Spleen (tissue), 11 donors: ENCODE measurements around the gene AEBP2. TPM values are rescaled to one million over a fixed set of nuclear protein-coding genes. Genes with fewer than 3 reads are reported as not detected.

Experiments
- DNase-seq: peaks from one replicate; pipeline ENCODE4 v3.0.0-alpha.2; 2020
- H3K27ac ChIP-seq, 8 donors: fragments of 200-600 bp; sonication (generic) in 7 of 8; 1 replicate in 4 of 8; 2 replicates in 4 of 8; pipeline versions ENCODE4 v1.5.0 to v1.8.0; 2016 to 2021; ENCODE audit warnings: inconsistent platforms in 4 of 8, mild to moderate bottlenecking in 4 of 8, moderate library complexity in 1 of 8
- H3K27me3 ChIP-seq, 7 donors: fragments of 200-600 bp; sonication (generic) in 6 of 7; replicated peaks in 1 of 7; 1 replicate in 4 of 7; 2 replicates in 3 of 7; pipeline versions ENCODE4 v1.5.0 to v1.8.0; 2016 to 2021; ENCODE audit warnings: inconsistent platforms in 3 of 7, mild to moderate bottlenecking in 1 of 7
- H3K36me3 ChIP-seq, 6 donors: fragments of 200-600 bp; sonication (generic) in 5 of 6; 1 replicate in 4 of 6; 2 replicates in 2 of 6; pipeline versions ENCODE4 v1.5.0 to v1.8.0; 2016 to 2021; ENCODE audit warnings: inconsistent platforms in 2 of 6
- H3K4me1 ChIP-seq, 6 donors: fragments of 200-600 bp; sonication (generic) in 5 of 6; 1 replicate in 3 of 6; 2 replicates in 3 of 6; pipeline versions ENCODE4 v1.5.0 to v1.8.0; 2016 to 2021; ENCODE audit warnings: inconsistent platforms in 3 of 6
- H3K4me3 ChIP-seq, 8 donors: fragments of 200-600 bp; sonication (generic) in 7 of 8; 1 replicate in 4 of 8; 2 replicates in 4 of 8; pipeline versions ENCODE4 v1.5.0 to v1.8.0; 2016 to 2021; ENCODE audit warnings: inconsistent platforms in 4 of 8, mild to moderate bottlenecking in 4 of 8, moderate library complexity in 2 of 8
- H3K9me3 ChIP-seq, 8 donors: fragments of 200-600 bp; sonication (generic) in 7 of 8; 1 replicate in 4 of 8; 2 replicates in 4 of 8; pipeline versions ENCODE4 v1.5.0 to v1.8.0; 2016 to 2021; ENCODE audit warnings: inconsistent platforms in 4 of 8
- CTCF ChIP-seq, 11 experiments: fragments of 200-600 bp in 7 of 11; fragments of 450-650 bp in 4 of 11; sonication (generic) in 4 of 11; IDR thresholded peaks in 8 of 11; conservative IDR thresholded peaks in 3 of 11; 1 replicate in 7 of 11; 2 replicates in 4 of 11; pipeline versions ENCODE4 v1.4.0 to v1.8.0; 2016 to 2021; ENCODE audit warnings: antibody characterized with exemption in 11 of 11, inconsistent platforms in 4 of 11, mild to moderate bottlenecking in 1 of 11
- POLR2A ChIP-seq, 3 donors: fragments of 450-650 bp; IDR thresholded peaks; one replicate each; pipeline ENCODE4 v1.5.1; 2017; ENCODE audit warnings: antibody characterized with exemption in 3 of 3, mild to moderate bottlenecking in 1 of 3
- POLR2AphosphoS5 ChIP-seq, 3 donors: sonication (generic); formaldehyde crosslinking; IDR thresholded peaks; one replicate each; pipeline ENCODE4 v1.5.1; 2017; ENCODE audit warnings: antibody characterized with exemption in 3 of 3
- WGBS, 5 donors: extraction: QIAGEN DNeasy Blood & Tissue Kit in 3 of 5; methylation state at CpG; one replicate each; pipeline versions ENCODE4 v1.1.5 to v1.1.7; 2013 to 2018; 5-methylcytosine and 5-hydroxymethylcytosine counted together
- intact Hi-C: fragments of 100-400 bp; cut with DNase I; formaldehyde crosslinking; loops from one replicate; pipeline ENCODE4 v1.15.0; 2023; ENCODE audit warnings: low total_unique reads
- polyA plus RNA-seq, 3 donors: library from polyadenylated mRNA; stranded (reverse); fragments of 200-250 nt; gene quantifications; one replicate each; pipeline ENCODE4 v1.2.1, GENCODE V29; 2013
- total RNA-seq, 7 donors: library from RNA; depleted of rRNA in 3 of 7; stranded (reverse); fragments of >200 nt in 3 of 7; fragmentation: NEBNext Ultra II Directional in 4 of 7; extraction: Animal tissue kit (Norgen Biotek cat#: 25700) in 4 of 7; gene quantifications; one replicate each; pipeline versions ENCODE4 v1.1.0 to v1.2.1, GENCODE V29; 2016 to 2021
- donor health status: healthy with polysubstance abuse.
- donor health status: DM: no; HTN: no; CAD: no; lungs with moderate emphysema.
- donor health status: DM: no; HTN: no; CAD: no.
- donor health status: Bipolar disorder and iron deficiency.
- donor health status: healthy.
- donor health status: DM: no; HTN: no; CAD: no.
- donor health status: DM: yes; HTN: yes; CAD: no.

Gene AEBP2
- total and polyA plus RNA-seq, 10 donors: 11.4 to 53.4 (median 42.0) TPM

GRCh38 chr12:19545301-19545700 lies 106.0 kb downstream of the AEBP2 start:
- no peak for TF ChIP-seq POLR2A (IDR thresholded peaks at IDR 0.05)
- no peak for TF ChIP-seq POLR2AphosphoS5 (IDR thresholded peaks at IDR 0.05)
- no peak for TF ChIP-seq CTCF (IDR thresholded peaks at IDR 0.05 in 8 of 11, conservative IDR thresholded peaks at IDR 0.05 in 3 of 11)
- Histone ChIP-seq H3K27me3 (no peaks in the 10 kb centered on the region), H3K4me3 (no peak overlapping the region), H3K36me3 (peaks cover 0 to 9% (median 0%) of the 10 kb centered on the region in 6 donors), H3K9me3 (peaks cover 0 to 5% (median 0%) of the 10 kb centered on the region in 8 donors), H3K4me1 (peaks cover 0 to 26% (median 14%) of the 10 kb centered on the region in 6 donors), H3K27ac (peak overlapping the region in 1 of 8 donors; percentile 62)
- intact Hi-C loops: no loop called here
- WGBS, 5 donors: 88 to 94% (median 92%) methylated on average over 4 of the region's 4 CpGs
- no peak for DNase-seq

- H3K4me3 ChIP-seq: no peak overlapping the region
- peak overlapping the region in 6 of 8 donors; percentile 40 to 67 (median 55) for H3K27ac ChIP-seq
- peaks cover 0 to 9% (median 0%) of the 10 kb centered on the region in 6 donors for H3K36me3 ChIP-seq
- H3K9me3 ChIP-seq: peaks cover 0 to 5% (median 0%) of the 10 kb centered on the region in 8 donors
- no peak for DNase-seq
- whole genome bisulfite sequencing, 5 donors: 86 to 93% (median 91%) methylated on average over 4 of the region's 4 CpGs
- intact Hi-C loops: no loop called here
- peaks cover 0 to 26% (median 14%) of the 10 kb centered on the region in 6 donors for H3K4me1 ChIP-seq
- TF ChIP-seq CTCF (IDR thresholded peaks at IDR 0.05 in 8 of 11, conservative IDR thresholded peaks at IDR 0.05 in 3 of 11) (no peak), POLR2AphosphoS5 (IDR thresholded peaks at IDR 0.05) (no peak), POLR2A (IDR thresholded peaks at IDR 0.05) (no peak)
- H3K27me3 ChIP-seq: no peaks in the 10 kb centered on the region
Observed at GRCh38 chr12:19546027-19546426, 106.7 kb downstream of the AEBP2 start.

DNA sequence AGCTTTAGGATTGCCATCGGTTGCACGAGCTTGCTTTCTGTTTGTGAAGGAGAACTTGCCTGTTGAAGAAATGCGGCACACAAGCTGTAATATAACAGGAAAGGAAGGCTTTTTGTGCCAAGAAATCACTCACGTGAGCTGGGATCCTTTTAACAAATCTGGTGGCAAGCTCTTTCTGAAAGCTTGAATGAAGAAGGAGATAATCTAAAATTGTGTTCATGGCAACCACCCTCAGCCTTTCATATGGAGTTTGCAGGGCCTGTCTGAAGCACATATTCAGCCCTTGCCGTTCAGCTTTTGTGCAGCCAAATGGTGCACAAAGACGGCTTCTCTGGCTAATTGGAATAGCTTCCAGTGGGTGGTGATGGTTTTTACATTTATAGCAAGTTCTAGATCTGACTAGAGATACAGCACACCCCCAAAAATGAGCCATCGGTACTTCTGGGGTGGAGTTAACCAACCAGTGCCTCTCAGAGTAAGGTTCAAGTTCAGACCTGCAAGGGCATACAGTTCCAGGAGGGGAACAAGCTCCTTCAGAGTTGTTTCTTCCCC lies 107.4 kb downstream of the AEBP2 start:
- 34 to 58% (median 37%) methylated on average over 7 of the region's 7 CpGs for WGBS, 5 donors
- H3K36me3 ChIP-seq: peaks cover 0 to 9% (median 0%) of the 10 kb centered on the region in 6 donors
- no peak for TF ChIP-seq POLR2A (IDR thresholded peaks at IDR 0.05)
- TF ChIP-seq POLR2AphosphoS5 (IDR thresholded peaks at IDR 0.05): no peak
- TF ChIP-seq CTCF (IDR thresholded peaks at IDR 0.05 in 8 of 11, conservative IDR thresholded peaks at IDR 0.05 in 3 of 11): no peak
- H3K27ac ChIP-seq: peak overlapping the region; percentile 40 to 67 (median 48)
- intact Hi-C loops: no loop called here
- peaks cover 0 to 26% (median 14%) of the 10 kb centered on the region in 6 donors for H3K4me1 ChIP-seq
- no peak overlapping the region for H3K4me3 ChIP-seq
- H3K9me3 ChIP-seq: peaks cover 0 to 1% (median 0%) of the 10 kb centered on the region in 8 donors
- no peaks in the 10 kb centered on the region for H3K27me3 ChIP-seq
- no peak for DNase-seq

- Histone ChIP-seq H3K27ac (peak overlapping the region in 6 of 8 donors; percentile 40 to 67 (median 55)), H3K27me3 (no peaks in the 10 kb centered on the region), H3K36me3 (peaks cover 0 to 9% (median 0%) of the 10 kb centered on the region in 6 donors), H3K4me3 (no peak overlapping the region), H3K4me1 (peaks cover 0 to 30% (median 14%) of the 10 kb centered on the region in 6 donors), H3K9me3 (no peaks in the 10 kb centered on the region)
- intact Hi-C loops: no loop called here
- TF ChIP-seq POLR2AphosphoS5 (IDR thresholded peaks at IDR 0.05): no peak
- no peak for TF ChIP-seq POLR2A (IDR thresholded peaks at IDR 0.05)
- TF ChIP-seq CTCF (IDR thresholded peaks at IDR 0.05 in 8 of 11, conservative IDR thresholded peaks at IDR 0.05 in 3 of 11): no peak
- DNase-seq: no peak
Observed at GRCh38 chr12:19547271-19547671, 108.0 kb downstream of the AEBP2 start.
